CD4-positive, CD25-positive, alpha-beta regulatory T cell (primary cell): ENCODE measurements around the gene BBIP1. TPM values are rescaled to one million over a fixed set of nuclear protein-coding genes. Genes with fewer than 3 reads are reported as not detected.
"Not testable (repeated sequence)": the region's sequence is repeated elsewhere in the genome, so short reads cannot be mapped to it uniquely, and the experiment has no call there.

Source experiments
- ATAC-seq, 2 donors: fragments of 150-1000 bp; cut with Tn5 transposase; one replicate each; pipeline ENCODE4 v1.10.0; 2021; ENCODE audit warnings: low read depth in 2 of 2, moderate number of reproducible peaks in 2 of 2, moderate library complexity in 1 of 2
- DNase-seq, 3 donors: peaks; one replicate each; pipeline versions ENCODE4 v3.0.0 to v3.0.0-alpha.2; 2012 to 2022; ENCODE audit warnings: mixed read lengths in 1 of 3
- H3K27ac ChIP-seq: one replicate; pipeline ENCODE4 v1.7.0; 2013; ENCODE audit warnings: mild to moderate bottlenecking, low read length; ENCODE audit not compliant: insufficient read depth, poor library complexity, severe bottlenecking
- H3K27me3 ChIP-seq: one replicate; pipeline ENCODE4 v1.7.0; 2013; ENCODE audit warnings: low read length; ENCODE audit not compliant: control insufficient read depth, insufficient read depth
- H3K36me3 ChIP-seq: one replicate; pipeline ENCODE4 v1.7.0; 2013; ENCODE audit warnings: mild to moderate bottlenecking, low read length, moderate library complexity; ENCODE audit not compliant: control insufficient read depth, insufficient read depth
- H3K4me1 ChIP-seq: 2 replicates; pipeline ENCODE4 v1.7.0; 2013; ENCODE audit warnings: mild to moderate bottlenecking, low read length; ENCODE audit not compliant: insufficient read depth, control insufficient read depth, poor library complexity, severe bottlenecking
- H3K4me3 ChIP-seq: one replicate; pipeline ENCODE4 v1.7.0; 2013; ENCODE audit warnings: low read depth, mild to moderate bottlenecking, low read length, moderate library complexity
- H3K9me3 ChIP-seq, 2 experiments: 1 replicate in 1 of 2; 2 replicates in 1 of 2; pipeline ENCODE4 v1.7.0; 2013; ENCODE audit warnings: low read length in 2 of 2, mild to moderate bottlenecking in 1 of 2, moderate library complexity in 1 of 2; ENCODE audit not compliant: control insufficient read depth in 2 of 2
- H3K27ac Mint-ChIP-seq, 3 donors: one replicate each; pipeline ENCODE4 v1.8.0; 2020 to 2022; ENCODE audit warnings: mild to moderate bottlenecking in 3 of 3, mixed read lengths in 3 of 3, moderate library complexity in 2 of 3
- H3K27me3 Mint-ChIP-seq: one replicate; pipeline ENCODE4 v1.8.0; 2022; ENCODE audit warnings: mild to moderate bottlenecking, mixed read lengths
- H3K36me3 Mint-ChIP-seq: one replicate; pipeline ENCODE4 v1.8.0; 2020; ENCODE audit warnings: mixed read lengths
- H3K4me1 Mint-ChIP-seq, 4 donors: one replicate each; pipeline ENCODE4 v1.8.0; 2020 to 2022; ENCODE audit warnings: mixed read lengths in 4 of 4, mild to moderate bottlenecking in 1 of 4
- H3K4me3 Mint-ChIP-seq, 4 donors: one replicate each; pipeline ENCODE4 v1.8.0; 2020 to 2022; ENCODE audit warnings: mild to moderate bottlenecking in 4 of 4, mixed read lengths in 4 of 4, moderate library complexity in 3 of 4
- H3K9me3 Mint-ChIP-seq, 7 donors: one replicate each; pipeline ENCODE4 v1.8.0; 2020 to 2022; ENCODE audit warnings: mixed read lengths in 7 of 7, mild to moderate bottlenecking in 3 of 7, moderate library complexity in 2 of 7
- polyA plus RNA-seq, 4 donors: library from polyadenylated mRNA; unstranded; fragments of 300-500 nt; fragmentation: Illumina TruSeq; gene quantifications; one replicate each; pipeline ENCODE4 v1.2.3, GENCODE V29; 2021
- total RNA-seq: library from RNA; stranded (reverse); gene quantifications from one replicate; pipeline ENCODE4 v1.2.3, GENCODE V29; 2022

Gene BBIP1
- total and polyA plus RNA-seq, 5 donors from 2014 or later, result 34.1 to 42.3 (median 39.3) TPM

GRCh38 chr10:110870823-110871297 is 48.1 kb downstream of the BBIP1 start:
- Mint-ChIP-seq H3K27me3 (peaks cover 14% of the 10 kb centered on the region), H3K4me1 (peaks cover 36 to 77% (median 62%) of the 10 kb centered on the region in 4 donors), H3K9me3 (peaks cover 0 to 1% (median 0%) of the 10 kb centered on the region in 7 donors), H3K27ac (peak overlapping the region; percentile 94 to 100 (median 97)), H3K4me3 (peak overlapping the region; percentile 96 to 99 (median 98)), H3K36me3 (peaks cover 13% of the 10 kb centered on the region)
- no peaks in the 10 kb centered on the region for H3K9me3 ChIP-seq
- DNase-seq, result no peak
- H3K4me3 ChIP-seq, result peak overlapping the region; percentile 90
- ATAC-seq, result no peak
- no peaks in the 10 kb centered on the region for H3K27me3 ChIP-seq
- peak overlapping the region; percentile 99 for H3K27ac ChIP-seq
- peaks cover 4% of the 10 kb centered on the region for H3K36me3 ChIP-seq
- peaks cover 89% of the 10 kb centered on the region for H3K4me1 ChIP-seq

GRCh38 chr10:110868981-110869380 is 50.0 kb downstream of the BBIP1 start:
- Histone ChIP-seq H3K36me3 (no peaks in the 10 kb centered on the region), H3K27me3 (no peaks in the 10 kb centered on the region), H3K4me1 (peaks cover 92% of the 10 kb centered on the region), H3K4me3 (peak overlapping the region; percentile 79), H3K27ac (peak overlapping the region; percentile 99), H3K9me3 (no peaks in the 10 kb centered on the region)
- Mint-ChIP-seq H3K27me3 (peaks cover 14% of the 10 kb centered on the region), H3K36me3 (peaks cover 9% of the 10 kb centered on the region), H3K4me3 (peak overlapping the region; percentile 96 to 99 (median 97)), H3K27ac (peak overlapping the region; percentile 94 to 100 (median 97)), H3K9me3 (peaks cover 0 to 1% (median 0%) of the 10 kb centered on the region in 7 donors), H3K4me1 (peaks cover 47 to 83% (median 70%) of the 10 kb centered on the region in 4 donors)
- DNase-seq, result peak; percentile 42 to 71 (median 60)
- ATAC-seq, result no peak

DNA sequence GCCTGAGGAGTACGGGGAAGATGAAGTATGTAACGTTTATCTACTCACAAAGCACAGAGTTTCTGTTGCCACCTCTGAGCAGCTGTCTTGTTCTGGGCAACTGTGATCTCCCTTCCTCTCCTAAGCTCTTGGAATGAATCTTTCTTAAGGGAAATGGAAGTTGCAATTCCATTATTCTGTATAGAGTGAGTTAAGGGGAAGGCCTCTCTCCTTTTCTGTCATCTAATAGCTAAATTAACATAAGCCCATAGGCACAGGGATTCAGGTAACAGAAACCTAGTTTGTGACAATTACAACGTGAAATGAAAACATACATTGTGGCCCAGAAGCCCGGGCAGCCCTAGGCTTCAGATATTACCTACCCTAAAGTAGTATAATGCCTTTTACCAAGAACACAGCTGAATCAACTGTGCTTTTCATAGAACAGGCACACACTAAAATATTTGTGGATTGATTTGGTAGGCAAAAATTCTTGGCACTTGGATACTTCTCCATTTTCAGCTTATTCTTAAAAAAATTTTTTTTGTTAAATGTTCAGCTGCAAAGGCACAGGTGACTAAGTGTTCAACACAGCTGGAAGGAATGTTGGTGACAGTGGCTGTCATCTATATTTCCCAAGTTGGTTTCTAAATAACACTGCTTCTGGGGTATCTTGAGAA is 51.0 kb downstream of the BBIP1 start:
- H3K27me3 ChIP-seq, result no peaks in the 10 kb centered on the region
- H3K4me3 ChIP-seq, result peak overlapping the region; percentile 49
- H3K9me3 Mint-ChIP-seq, result peaks cover 0 to 1% (median 0%) of the 10 kb centered on the region in 7 donors
- peak overlapping the region; percentile 94 to 100 (median 97) for H3K27ac Mint-ChIP-seq
- H3K36me3 Mint-ChIP-seq, result peaks cover 9% of the 10 kb centered on the region
- peak overlapping the region; percentile 96 to 99 (median 97) for H3K4me3 Mint-ChIP-seq
- H3K27ac ChIP-seq, result peak overlapping the region; percentile 99
- peaks cover 45 to 85% (median 75%) of the 10 kb centered on the region in 4 donors for H3K4me1 Mint-ChIP-seq
- DNase-seq, result no peak
- H3K9me3 ChIP-seq, result no peaks in the 10 kb centered on the region
- H3K36me3 ChIP-seq, result no peaks in the 10 kb centered on the region
- peaks cover 9% of the 10 kb centered on the region for H3K27me3 Mint-ChIP-seq
- ATAC-seq, result no peak
- H3K4me1 ChIP-seq, result peaks cover 92% of the 10 kb centered on the region

DNA sequence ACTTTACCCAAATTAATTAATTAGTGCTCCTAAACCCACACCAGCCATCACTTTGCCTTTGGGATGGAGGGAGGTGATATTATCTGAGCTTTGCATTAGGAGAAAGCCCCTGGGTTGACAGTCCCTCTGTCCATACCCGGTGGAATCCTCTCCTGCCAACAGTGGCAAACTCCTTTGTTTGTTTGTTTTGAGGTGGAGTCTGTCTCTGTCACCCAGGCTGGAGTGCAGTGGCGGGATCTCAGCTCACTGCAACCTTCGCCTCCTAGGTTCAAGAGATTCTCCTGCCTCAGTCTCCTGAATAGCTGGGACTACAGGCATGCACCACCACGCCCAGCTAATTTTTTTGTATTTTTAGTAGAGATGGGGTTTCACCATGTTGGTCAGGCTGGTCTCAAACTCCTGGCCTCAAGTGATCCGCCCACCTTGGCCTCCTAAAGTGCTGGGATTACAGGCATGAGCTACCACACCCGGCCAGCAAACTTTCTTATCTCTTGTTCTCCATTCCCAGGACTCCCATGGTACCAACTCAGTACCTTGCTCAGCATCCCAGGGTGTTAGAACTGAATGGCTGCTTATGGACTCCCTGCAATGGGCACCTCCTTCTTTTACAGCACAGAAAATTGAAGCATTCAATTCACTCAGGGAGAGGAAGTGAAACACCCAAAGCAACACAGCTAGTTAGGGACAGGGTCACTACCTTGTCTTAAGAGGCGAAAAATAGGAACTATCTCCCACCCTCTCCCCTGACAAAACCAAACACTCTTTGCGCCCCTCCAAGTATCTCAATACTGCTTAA is 51.8 kb downstream of the BBIP1 start:
- DNase-seq, result peak in 1 of 3 donors; percentile 42
- H3K27ac Mint-ChIP-seq, result peak overlapping the region; percentile 90 to 100 (median 97)
- not testable (repeated sequence) for H3K9me3 Mint-ChIP-seq, ATAC-seq, H3K9me3 ChIP-seq, H3K27me3 ChIP-seq, H3K27me3 Mint-ChIP-seq, H3K36me3 Mint-ChIP-seq, H3K36me3 ChIP-seq
- H3K4me3 Mint-ChIP-seq, result peak overlapping the region; percentile 66 to 99 (median 86)
- peak overlapping the region; percentile 99 for H3K27ac ChIP-seq
- peak overlapping the region; percentile 74 for H3K4me3 ChIP-seq
- H3K4me1 ChIP-seq, result peaks cover 95% of the 10 kb centered on the region
- H3K4me1 Mint-ChIP-seq, result peaks cover 45 to 93% (median 78%) of the 10 kb centered on the region in 4 donors

DNA sequence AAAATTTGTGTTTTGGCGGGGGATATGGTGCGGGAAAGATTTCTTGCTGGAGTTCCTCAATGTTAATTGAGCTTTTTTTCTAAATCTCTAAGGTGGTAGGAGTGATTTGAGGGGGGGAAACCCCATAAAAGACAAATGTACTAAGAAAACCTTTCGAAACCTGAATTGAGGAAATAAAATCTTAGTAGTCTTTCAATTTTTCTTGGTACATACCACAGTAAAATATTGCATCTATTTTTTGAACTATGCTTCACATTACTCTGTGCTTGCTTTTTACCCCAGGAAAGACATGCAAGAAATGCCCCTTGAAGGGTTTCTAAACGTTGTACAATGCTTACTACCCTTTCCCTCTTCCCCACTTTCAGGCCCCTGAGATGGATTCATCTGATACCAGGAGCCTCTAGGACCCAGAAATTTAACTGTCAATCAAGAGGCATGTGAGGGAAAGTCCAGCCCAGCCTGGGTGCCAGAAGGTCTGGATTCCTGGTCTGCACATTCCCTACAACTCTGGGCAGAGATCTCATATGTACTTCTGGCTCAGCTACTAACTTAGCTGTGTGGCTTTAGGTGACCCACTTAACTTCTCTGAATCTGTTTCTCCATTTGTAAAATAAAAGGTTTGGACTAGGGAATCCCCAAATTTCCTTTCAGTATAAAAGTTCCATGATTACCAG is 53.0 kb downstream of the BBIP1 start:
- Histone ChIP-seq H3K4me3 (peak overlapping the region; percentile 74), H3K36me3 (no peaks in the 10 kb centered on the region), H3K27me3 (no peaks in the 10 kb centered on the region), H3K9me3 (no peaks in the 10 kb centered on the region), H3K27ac (peak overlapping the region; percentile 97), H3K4me1 (peaks cover 100% of the 10 kb centered on the region)
- Mint-ChIP-seq H3K9me3 (peaks cover 0 to 1% (median 0%) of the 10 kb centered on the region in 7 donors), H3K4me3 (peak overlapping the region; percentile 27 to 84 (median 82)), H3K4me1 (peaks cover 48 to 99% (median 84%) of the 10 kb centered on the region in 4 donors), H3K27me3 (no peaks in the 10 kb centered on the region), H3K36me3 (peaks cover 4% of the 10 kb centered on the region), H3K27ac (peak overlapping the region; percentile 97 to 100 (median 98))
- DNase-seq (peak in 1 of 3 donors; percentile 57), ATAC-seq (no peak)

DNA sequence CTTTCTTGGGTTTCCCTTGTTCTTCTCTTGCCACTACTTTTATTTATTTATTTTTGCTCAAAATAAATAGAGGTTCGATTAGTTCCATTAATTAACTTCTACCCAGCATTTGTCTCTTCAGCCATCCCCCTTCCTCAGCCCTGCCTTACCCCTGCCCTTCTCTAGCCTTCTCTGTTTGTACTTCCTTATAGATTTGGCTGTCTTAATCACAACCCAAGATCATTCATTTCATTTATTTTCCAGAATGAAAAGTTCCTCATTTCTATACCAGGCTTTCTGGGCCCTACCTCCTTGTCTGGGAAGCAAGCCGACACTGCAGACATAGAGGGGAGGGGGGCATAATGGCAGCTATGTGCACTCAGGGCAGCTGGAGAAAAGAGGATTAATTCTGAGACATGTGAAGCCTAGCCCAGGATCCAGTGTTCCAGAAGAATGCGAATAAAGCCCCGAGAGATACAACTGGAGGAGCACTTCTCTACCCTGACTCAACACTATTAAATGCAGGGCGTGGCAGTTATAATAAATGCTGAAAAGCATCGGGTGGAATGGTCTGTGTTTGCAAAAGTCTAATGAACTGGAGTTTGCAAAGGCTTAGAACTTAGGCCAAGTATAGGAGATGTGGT is 53.7 kb downstream of the BBIP1 start:
- Mint-ChIP-seq H3K36me3 (peaks cover 4% of the 10 kb centered on the region), H3K27ac (peak overlapping the region; percentile 97 to 100 (median 98)), H3K4me3 (peak overlapping the region; percentile 79 to 84 (median 84)), H3K9me3 (no peaks in the 10 kb centered on the region), H3K27me3 (no peaks in the 10 kb centered on the region), H3K4me1 (peaks cover 49 to 99% (median 84%) of the 10 kb centered on the region in 4 donors)
- Histone ChIP-seq H3K27me3 (no peaks in the 10 kb centered on the region), H3K27ac (peak overlapping the region; percentile 97), H3K36me3 (no peaks in the 10 kb centered on the region), H3K4me1 (peaks cover 100% of the 10 kb centered on the region), H3K4me3 (peak overlapping the region; percentile 74), H3K9me3 (no peaks in the 10 kb centered on the region)
- ATAC-seq, result no peak
- DNase-seq, result no peak

DNA sequence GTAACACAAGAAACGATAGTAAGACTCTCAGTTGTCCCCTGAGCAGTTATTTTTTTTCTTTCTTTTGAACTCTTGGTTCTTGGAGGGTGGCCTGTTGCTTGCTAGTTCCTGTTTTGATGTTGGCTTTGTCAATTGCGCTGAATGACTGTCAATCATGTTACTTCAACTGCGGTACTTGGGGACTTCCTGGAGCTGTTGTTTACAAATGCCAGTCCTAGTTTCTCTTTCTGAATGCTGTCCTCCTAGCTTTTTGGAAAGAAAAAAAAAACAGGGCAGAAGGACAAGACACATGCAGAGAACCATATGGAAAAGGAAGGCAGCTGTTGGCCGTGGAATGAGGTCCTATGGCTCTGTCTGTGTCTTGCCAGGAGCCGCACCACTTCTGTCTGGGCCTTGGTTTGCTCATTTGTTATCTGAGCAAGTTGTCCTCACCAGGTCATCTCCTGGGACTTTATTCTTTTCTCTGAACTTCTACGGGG is 54.3 kb downstream of the BBIP1 start:
- Histone ChIP-seq H3K4me1 (peaks cover 100% of the 10 kb centered on the region), H3K27me3 (no peaks in the 10 kb centered on the region), H3K36me3 (no peaks in the 10 kb centered on the region), H3K27ac (peak overlapping the region; percentile 97), H3K4me3 (peak overlapping the region; percentile 74), H3K9me3 (no peaks in the 10 kb centered on the region)
- Mint-ChIP-seq H3K4me1 (peaks cover 54 to 99% (median 84%) of the 10 kb centered on the region in 4 donors), H3K36me3 (peaks cover 4% of the 10 kb centered on the region), H3K27ac (peak overlapping the region; percentile 97 to 100 (median 98)), H3K9me3 (no peaks in the 10 kb centered on the region), H3K4me3 (peak overlapping the region; percentile 79 to 84 (median 84)), H3K27me3 (no peaks in the 10 kb centered on the region)
- ATAC-seq (peak; percentile 81), DNase-seq (peak; percentile 57 to 95 (median 87))
